ENCODE measurements around the gene CAP1. TPM values are rescaled to one million over a fixed set of nuclear protein-coding genes. Genes with fewer than 3 reads are reported as not detected.

The CAP1 gene
- total and polyA plus RNA-seq, 9 of the 15 experiments (the other 6 are each of a cell fraction or from before 2014, with no cell fraction given) = 230 to 658 (median 281) TPM

- H3K4me1 ChIP-seq (replicated peaks in 1 of 2; ENCODE audit: control insufficient read depth in 2 of 2, insufficient read depth in 2 of 2, low read length in 2 of 2) = no peaks in the 10 kb centered on the region
- no peak overlapping the region for H3K27ac ChIP-seq (ENCODE audit: extremely low read depth, low read depth, low read length)
- no peaks in the 10 kb centered on the region for H3K27me3 ChIP-seq (ENCODE audit: control insufficient read depth in 2 of 2, insufficient read depth in 2 of 2, low read length in 2 of 2)
- no peak overlapping the region for H3K4me2 ChIP-seq (ENCODE audit: insufficient read depth, low read length)
- H2AFZ ChIP-seq (ENCODE audit: low read depth, low read length) = no peak overlapping the region
- H4K20me1 ChIP-seq (replicated peaks; ENCODE audit: control insufficient read depth, insufficient read depth, low read length) = no peaks in the 10 kb centered on the region
- TF ChIP-seq ZNF124 (CRISPR knock-in tag; IDR thresholded peaks at IDR 0.05) (no peak), E2F8 (IDR thresholded peaks at IDR 0.05; ENCODE audit: low read depth, partially characterized antibody) (no peak), MIER1 (IDR thresholded peaks at IDR 0.05; ENCODE audit: low read depth) (no peak), ZNF212 (CRISPR knock-in tag; IDR thresholded peaks at IDR 0.05) (no peak), HDAC2 (IDR thresholded peaks at IDR 0.05) (no peak), YY1 (IDR thresholded peaks at IDR 0.05; ENCODE audit: borderline replicate concordance in 1 of 3, control insufficient read depth in 1 of 3, extremely low read depth in 1 of 3, insufficient read depth in 3 of 3, insufficient read length in 1 of 3, insufficient replicate concordance in 2 of 3, low read depth in 1 of 3, low read length in 2 of 3) (no peak), ZNF668 (CRISPR knock-in tag; IDR thresholded peaks at IDR 0.05) (no peak), KLF6 (CRISPR knock-in tag; IDR thresholded peaks at IDR 0.05; ENCODE audit: borderline replicate concordance) (no peak), ZBTB26 (CRISPR knock-in tag; IDR thresholded peaks at IDR 0.05) (no peak), BRF2 (IDR thresholded peaks at IDR 0.05; ENCODE audit: borderline replicate concordance, insufficient read depth, insufficient read length) (no peak)
- no peaks in the 10 kb centered on the region for H3K9me1 ChIP-seq (ENCODE audit: control insufficient read depth, insufficient read depth, low read length)
- no peaks in the 10 kb centered on the region for H3K36me3 ChIP-seq (ENCODE audit: control insufficient read depth, insufficient read depth, low read length)
- ChIA-PET CTCF (ENCODE audit: low intra/inter-chr PET ratio) (no interaction called here), POLR2A (no interaction called here)
- no TSS peak for BruUV-seq (replicated peaks)
- peaks cover 4% of the 10 kb centered on the region; the same call in 1 of the 2 replicates for H3K9me3 ChIP-seq (replicated peaks; ENCODE audit: control insufficient read depth, insufficient read depth, low read depth, low read length)
- no peak for FAIRE-seq
- WGBS (ENCODE audit: insufficient coverage, low coverage, missing lambda C conversion rate) = 13% methylated on average over 6 of the region's 6 CpGs
- no peak for ATAC-seq
- intact Hi-C loops (cut with micrococcal nuclease) (no loop called here), in situ Hi-C loops (cut with MboI) (no loop called here)
- H3K79me2 ChIP-seq (ENCODE audit: control insufficient read depth, insufficient read depth, low read length) = no peaks in the 10 kb centered on the region
- no peak for DNase-seq (ENCODE audit: extremely low read depth in 1 of 4, low spot score in 3 of 4)
- no peak overlapping the region for H3K4me3 ChIP-seq
- H3K9ac ChIP-seq (ENCODE audit: insufficient read depth in 1 of 2, low read depth in 2 of 2, low read length in 2 of 2) = no peak overlapping the region
These were observed 66.9 kb downstream of the CAP1 start for GRCh38 chr1:40107290-40107959.
